ENCODE measurements around the gene KIF1B. TPM values are rescaled to one million over a fixed set of nuclear protein-coding genes. Genes with fewer than 3 reads are reported as not detected.
A peak's percentile ranks its signal among the peaks of the same experiment; 100 is the strongest.

Gene KIF1B, protein sequence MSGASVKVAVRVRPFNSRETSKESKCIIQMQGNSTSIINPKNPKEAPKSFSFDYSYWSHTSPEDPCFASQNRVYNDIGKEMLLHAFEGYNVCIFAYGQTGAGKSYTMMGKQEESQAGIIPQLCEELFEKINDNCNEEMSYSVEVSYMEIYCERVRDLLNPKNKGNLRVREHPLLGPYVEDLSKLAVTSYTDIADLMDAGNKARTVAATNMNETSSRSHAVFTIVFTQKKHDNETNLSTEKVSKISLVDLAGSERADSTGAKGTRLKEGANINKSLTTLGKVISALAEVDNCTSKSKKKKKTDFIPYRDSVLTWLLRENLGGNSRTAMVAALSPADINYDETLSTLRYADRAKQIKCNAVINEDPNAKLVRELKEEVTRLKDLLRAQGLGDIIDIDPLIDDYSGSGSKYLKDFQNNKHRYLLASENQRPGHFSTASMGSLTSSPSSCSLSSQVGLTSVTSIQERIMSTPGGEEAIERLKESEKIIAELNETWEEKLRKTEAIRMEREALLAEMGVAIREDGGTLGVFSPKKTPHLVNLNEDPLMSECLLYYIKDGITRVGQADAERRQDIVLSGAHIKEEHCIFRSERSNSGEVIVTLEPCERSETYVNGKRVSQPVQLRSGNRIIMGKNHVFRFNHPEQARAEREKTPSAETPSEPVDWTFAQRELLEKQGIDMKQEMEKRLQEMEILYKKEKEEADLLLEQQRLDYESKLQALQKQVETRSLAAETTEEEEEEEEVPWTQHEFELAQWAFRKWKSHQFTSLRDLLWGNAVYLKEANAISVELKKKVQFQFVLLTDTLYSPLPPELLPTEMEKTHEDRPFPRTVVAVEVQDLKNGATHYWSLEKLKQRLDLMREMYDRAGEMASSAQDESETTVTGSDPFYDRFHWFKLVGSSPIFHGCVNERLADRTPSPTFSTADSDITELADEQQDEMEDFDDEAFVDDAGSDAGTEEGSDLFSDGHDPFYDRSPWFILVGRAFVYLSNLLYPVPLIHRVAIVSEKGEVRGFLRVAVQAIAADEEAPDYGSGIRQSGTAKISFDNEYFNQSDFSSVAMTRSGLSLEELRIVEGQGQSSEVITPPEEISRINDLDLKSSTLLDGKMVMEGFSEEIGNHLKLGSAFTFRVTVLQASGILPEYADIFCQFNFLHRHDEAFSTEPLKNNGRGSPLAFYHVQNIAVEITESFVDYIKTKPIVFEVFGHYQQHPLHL (N-terminal part only)
- total RNA-seq (2014; rRNA removed; shearing (Covaris generic)): 14.5 and 27.8 TPM in 2 replicates

DNA sequence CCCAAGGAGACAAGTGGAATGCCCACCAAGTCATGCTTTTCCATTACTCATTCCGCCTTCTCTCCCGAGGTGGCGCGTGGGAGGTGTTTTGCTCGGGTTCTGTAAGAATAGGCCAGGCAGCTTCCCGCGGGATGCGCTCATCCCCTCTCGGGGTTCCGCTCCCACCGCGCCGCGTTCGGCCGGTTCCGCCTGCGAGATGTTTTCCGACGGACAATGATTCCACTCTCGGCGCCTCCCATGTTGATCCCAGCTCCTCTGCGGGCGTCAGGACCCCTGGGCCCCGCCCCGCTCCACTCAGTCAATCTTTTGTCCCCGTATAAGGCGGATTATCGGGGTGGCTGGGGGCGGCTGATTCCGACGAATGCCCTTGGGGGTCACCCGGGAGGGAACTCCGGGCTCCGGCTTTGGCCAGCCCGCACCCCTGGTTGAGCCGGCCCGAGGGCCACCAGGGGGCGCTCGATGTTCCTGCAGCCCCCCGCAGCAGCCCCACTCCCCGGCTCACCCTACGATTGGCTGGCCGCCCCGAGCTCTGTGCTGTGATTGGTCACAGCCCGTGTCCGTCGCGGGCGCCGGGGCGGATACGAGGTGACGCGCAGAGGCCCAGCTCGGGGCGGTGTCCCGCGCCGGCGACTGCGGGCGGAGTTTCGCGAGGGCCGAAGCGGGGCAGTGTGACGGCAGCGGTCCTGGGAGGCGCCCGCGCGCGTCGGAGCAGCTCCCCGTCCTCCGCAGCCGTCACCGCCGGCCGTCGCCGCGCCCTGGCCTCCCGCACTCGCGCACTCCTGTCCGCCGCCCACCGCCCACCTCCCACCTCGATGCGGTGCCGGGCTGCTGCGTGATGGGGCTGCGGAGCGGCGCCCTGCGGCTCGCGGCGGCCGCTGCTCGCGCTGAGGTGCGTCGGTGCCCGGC, at the start of gene KIF1B:
Gene KIF1B, plus strand, starts transcription at position 666 of the 906 bp plus-strand sequence. CDS start 21,759 bp downstream, outside the sequence.
- DNase-seq (ENCODE audit: low read depth): peak; percentile 96

DNA sequence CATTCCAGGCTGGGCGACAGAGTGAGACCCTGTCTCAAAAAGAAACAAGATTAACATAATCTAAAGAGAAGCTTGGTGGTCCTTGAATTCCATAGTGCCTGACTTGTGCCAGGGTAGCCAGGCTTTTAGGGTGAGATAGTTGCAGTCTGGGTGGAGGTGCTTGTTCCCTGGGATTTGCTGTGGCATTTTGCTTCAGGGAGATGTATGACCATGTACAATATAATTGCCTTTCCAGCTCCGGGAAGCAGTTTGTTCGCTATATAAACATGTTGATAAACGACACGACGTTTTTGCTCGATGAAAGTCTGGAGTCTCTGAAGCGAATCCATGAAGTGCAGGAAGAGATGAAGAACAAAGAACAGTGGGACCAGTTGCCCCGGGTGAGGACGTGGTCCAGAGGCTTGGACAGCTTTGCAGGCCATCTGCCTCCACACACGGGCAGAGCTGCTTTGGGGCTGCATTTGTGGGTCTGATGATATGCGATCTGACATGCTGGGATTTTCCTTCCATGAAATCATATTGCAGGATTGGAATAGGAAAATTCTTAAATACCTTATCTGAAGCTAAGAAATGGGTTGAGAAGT, 49.4 kb upstream of the KIF1B start:
- no peak for DNase-seq (ENCODE audit: low read depth)

DNA sequence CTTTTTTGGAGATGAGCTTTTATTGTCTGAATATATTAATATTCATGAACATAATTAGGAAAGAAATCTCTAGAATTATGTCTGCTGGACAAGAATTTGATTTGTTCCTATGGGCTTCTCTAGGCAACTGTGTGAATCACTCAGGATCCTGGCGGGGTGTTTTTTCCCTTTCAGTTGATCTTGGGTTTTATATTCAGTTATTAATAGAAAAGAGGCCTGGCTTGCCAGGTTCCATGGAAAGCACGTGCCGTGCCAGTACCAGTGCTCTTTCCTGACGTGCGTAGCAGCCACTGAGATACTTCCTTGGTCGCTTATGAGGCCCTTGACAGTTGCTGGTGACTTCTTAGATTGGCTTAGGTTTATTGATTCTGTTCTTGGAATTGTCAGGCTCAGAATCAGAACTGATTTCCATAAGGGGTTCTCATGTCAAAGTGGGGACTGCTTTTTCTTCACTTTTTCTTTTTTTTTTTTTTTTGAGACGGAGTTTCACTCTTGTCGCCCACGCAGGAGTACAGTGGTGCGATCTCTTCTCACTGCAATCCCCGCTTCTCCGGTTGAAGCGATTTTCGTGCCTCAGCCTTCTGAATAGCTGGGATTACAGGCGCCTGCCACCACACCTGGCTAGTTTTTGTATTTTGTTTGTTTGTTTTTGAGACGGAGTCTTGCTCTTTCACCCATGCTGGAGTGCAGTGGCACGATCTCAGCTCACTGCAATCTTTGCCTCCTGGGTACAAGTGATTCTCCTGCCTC, 48.7 kb upstream of the KIF1B start:
- no peak for DNase-seq (ENCODE audit: low read depth)

DNA sequence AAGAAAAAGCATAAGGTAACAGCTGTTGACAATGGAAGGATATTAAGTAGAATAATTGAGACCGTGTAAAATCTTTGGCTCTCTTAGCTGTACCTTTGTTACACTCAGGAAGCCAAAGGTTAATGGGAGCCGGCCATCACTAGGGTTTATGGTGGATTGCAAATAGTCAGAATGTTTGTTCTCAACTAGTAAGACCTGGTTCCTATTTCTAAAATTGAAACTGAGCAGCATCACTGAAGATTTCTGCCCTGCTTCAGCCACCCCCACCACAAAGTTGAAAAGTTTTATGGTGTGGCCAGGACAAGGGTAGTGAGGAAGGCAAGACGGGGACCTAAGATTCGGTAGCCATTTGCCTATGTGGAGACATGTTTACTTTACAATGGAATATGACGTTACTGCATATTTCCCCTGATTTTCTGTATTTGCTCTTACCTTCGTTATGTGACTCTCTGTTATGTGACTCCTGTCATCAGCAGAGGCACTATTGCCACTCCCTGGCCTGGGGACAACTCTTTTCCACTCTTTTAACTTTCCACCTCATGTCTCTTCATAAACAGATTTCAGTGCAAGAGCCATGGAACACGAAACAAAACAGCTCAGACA, 41.4 kb upstream of the KIF1B start:
- no peak for DNase-seq (ENCODE audit: low read depth)

GRCh38 chr1:10170239-10170574, 40.2 kb upstream of the KIF1B start:
- peak; percentile 7 for DNase-seq (ENCODE audit: low read depth)

GRCh38 chr1:10171105-10171767, 39.1 kb upstream of the KIF1B start:
- DNase-seq (ENCODE audit: low read depth): no peak

DNA sequence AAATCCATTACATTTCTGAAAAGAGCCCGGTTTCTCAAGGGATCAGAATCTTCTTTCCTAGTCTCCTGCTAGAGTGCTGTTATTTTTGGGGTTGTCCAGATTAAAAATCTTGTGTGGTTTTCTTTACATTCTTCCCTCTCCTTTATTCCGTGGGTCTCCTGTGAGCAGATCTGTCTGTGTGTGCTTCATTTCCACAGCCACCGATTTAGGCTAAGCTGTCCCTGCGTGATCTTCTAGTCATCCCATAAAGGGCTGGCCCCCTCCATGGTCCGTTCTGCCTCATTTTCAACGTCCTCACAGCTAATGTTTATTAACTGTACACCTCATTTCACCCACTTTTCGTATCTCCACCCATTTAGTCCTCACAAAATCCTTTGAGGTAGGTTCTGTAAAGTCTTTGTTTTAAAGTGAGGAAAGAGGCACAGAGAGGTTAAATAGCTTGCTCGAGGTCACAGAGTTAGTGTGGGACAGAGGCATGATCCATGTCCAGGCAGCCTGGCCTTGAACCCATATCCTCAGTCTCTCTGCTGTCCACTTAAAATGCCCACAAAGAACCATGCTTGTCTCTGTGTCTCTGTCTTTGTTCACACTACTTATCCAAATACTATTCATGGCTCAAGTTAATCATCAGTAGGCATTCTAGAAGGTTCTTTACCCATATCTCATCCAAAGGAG, 38.2 kb upstream of the KIF1B start:
- DNase-seq (ENCODE audit: low read depth): no peak

DNA sequence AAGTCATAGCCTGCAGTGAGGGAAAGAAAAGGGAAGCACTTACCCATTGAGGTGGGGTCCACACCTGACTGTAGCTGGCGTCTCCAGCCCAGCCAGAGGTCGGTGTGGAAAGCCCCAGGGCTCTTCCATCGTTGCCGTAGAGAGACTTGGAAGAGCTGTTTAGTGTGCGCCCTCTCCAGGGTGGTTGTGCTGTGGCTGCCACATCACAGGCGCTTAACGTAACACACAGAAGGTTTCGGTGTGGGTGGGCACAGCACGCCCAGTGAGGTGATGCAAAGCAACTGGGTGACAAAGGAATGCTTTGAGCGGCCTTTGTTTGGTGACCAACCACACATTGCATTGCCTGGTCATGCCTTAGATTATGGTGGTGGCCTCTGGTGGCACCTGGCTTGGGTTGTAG, 36.8 kb upstream of the KIF1B start:
- DNase-seq (ENCODE audit: low read depth): no peak

DNA sequence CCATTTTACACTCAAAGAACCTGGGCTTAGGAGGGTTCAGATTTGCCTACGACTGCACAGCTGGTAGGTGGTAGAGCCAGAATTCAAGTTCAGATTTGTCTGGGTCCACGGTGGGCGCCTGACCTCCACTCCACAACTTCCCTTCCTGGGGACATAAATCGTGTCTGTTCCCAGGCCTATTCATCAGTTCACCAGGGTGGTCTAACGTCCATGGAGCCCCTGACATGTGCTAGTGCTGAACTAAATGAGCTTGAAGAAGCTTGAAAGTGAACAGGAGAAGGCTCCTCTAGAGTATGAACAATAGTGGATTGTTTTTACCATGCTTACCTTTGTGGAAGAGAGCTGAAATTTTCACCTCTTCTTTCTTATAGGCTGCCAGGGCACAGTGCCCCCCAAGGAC, 32.5 kb upstream of the KIF1B start:
- no peak for DNase-seq (ENCODE audit: low read depth)

DNA sequence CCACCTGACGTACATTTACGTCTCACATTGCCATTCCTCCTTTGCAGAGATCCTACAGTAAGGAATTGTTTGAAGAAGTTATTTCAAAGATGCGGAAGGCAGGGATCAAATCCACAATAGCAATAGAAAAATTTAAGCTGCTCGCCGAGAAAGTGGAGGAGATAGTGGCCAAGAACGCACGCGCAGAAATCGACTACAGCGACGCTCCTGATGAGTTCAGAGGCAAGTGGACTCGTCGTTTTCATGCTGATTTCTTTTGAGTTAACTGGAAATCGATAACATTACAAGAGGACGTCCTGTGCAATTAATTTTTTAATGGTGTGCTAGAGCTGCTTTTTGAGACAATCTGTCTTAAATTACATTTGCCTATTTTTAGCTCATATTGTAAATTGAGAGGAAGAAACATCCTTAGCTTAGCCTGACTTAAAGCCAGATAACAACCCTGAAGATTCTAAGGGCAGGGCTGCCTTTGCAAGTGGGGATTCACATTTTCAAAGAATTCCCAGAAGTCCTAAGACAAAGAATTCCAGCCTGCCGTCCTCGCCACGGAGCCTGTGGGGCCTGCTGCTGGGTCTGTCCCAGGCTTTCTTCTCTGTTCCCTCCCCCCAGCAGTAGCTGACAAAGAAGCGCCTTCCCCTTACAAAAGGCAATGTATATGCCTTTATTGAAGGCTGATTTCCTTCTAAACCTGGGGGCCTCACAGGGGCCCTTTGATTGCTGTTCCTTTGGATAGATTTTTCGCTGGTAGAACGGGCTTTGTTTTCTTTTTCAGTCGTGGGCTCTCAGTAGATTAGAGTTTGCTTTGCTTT, 31.6 kb upstream of the KIF1B start:
- no peak for DNase-seq (ENCODE audit: low read depth)

- no peak for DNase-seq (ENCODE audit: low read depth)
Measured at GRCh38 chr1:10179406-10180091, 30.8 kb upstream of the KIF1B start.

DNA sequence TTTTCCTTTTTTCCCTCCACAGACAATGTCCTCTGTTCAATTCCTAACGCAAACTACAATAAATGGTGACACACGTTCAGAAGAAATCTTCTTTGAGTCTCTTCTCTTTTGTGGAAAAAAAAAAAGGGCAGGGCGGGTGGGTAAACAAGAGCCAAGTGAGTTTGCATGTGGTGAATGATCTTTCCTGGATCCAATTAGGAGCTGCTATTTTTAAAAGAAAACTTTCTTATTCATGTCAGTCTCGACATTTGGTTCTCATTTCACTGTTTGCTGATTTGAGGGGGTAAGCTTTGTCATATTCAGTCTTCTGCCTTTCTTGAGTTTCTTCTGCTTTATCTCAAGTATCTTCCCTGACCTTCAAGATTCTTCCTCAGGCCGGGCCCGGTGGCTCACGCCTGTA, 29.2 kb upstream of the KIF1B start:
- no peak for DNase-seq (ENCODE audit: low read depth)

DNA sequence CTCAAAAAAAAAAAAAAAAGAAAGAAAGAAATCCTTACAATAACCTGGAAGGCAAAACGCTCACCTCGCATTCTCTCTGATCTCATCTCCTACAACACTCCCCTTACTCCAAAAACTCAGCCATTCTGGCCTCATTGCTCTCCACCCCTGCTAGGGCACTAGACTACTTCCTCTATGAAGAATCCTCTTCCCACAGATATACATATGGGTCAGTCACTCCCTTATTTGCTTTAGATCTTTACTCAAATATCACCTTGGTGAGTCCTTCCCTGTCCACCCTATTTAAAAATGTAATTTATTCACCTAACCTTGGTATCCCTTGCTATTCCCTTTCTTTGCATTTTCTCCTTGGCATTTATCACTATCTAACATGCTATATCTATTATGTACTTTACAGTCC, 24.6 kb upstream of the KIF1B start:
- no peak for DNase-seq (ENCODE audit: low read depth)

DNA sequence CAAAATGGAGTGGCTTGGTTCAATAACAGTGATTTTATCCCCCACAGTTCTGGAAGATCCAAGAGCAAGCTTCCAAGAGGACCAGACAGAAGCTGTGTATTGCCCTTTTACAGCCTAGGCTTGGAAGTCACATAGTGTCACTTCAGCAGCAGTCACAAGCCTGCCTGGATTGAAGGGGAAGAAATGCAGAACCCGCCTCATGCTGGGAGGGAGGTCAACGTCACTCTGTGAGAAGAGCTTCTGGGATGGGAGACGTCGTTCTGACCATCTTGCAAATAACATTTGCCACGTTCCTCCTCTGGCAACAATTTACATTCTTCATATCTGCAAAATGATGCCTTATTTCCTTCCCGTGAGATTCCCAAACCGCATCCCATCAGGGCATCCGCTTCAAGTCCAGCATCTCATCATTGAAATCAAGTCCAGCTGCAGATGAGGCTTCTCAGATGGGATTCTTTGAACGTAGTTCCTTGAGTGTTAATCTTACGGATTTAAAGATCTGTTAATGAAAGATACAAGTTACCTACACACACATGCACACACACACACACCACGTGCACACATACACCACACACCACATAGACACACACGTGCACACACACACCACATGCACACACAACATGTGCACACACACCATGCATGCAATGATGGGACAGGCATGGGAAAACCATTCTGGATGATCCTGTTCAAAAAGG, 23.9 kb upstream of the KIF1B start:
- DNase-seq (ENCODE audit: low read depth): no peak

GRCh38 chr1:10187026-10187334, 23.4 kb upstream of the KIF1B start:
- no peak for DNase-seq (ENCODE audit: low read depth)

DNA sequence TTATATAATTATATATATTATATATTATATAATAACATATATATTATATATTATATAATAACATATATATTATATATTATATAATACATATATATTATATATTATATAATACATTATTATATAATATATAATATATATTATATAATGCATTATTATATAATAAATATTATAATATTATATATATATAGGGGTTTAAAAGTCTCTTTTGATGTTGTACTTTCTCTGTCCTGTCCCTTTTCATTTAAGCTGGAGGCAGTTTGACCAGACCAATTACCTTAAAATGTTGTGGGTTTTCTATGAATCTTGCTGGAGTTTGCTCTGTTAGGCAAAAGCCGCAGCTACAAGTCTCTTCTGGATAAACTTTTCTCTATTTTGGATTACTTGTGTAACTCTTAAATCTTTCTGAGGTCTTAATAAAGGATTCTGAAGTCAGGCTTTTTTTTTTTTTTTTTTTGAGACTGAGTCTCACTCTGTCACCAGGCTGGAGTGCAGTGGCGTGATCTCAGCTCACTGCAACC, 22.2 kb upstream of the KIF1B start:
- DNase-seq (ENCODE audit: low read depth): no peak

All from M059J (cell line).